ENCODE data around the gene FNBP1. TPM values are rescaled to one million over a fixed set of nuclear protein-coding genes. Genes with fewer than 3 reads are reported as not detected.
A peak's percentile ranks its signal among the peaks of the same experiment; 100 is the strongest.

Gene FNBP1
- total RNA-seq: 23.5 TPM

DNA sequence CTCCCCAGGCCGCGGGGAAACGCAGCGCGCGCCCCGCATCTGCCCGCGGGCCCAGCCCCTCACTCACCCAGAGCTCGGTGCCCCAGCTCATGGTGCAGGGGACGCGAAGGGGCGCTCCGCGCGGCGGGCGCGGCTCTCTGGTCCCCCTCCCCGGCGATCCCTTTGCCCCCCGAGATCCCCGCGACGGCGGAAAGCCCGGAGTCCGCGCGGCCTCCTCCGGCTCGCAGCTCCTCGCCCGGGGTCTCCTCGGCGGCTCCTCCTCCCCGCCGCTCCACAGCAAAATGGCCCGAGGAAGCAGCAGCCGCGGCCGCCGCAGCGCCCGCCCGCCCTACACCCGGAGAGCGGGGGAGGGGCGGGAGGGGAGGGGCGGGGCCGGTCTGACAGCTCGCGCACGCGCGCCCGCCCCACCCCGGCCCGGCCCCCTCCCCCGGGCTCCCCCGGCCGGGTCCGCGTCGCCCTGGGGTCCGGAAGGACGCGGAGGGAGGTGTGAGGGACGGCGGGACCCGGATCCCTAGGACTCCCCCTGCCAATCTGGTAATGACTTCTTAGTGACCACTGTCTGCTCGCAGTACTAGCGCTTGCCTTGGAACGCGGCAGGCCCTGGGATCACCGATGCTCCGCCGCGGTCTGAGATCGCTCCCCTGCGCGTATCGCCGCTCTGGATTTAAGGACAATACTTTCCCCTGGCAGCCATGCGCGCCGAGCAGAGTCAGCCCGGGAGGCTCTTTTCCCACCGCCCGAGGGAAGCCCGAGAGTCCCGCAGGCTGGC lies at the start of gene FNBP1:
Gene FNBP1, minus strand, starts transcription at position 305 of the 769 bp plus-strand sequence. Its CDS starts 214 bp downstream, at position 91.
- peak; percentile 89 for ATAC-seq

DNA sequence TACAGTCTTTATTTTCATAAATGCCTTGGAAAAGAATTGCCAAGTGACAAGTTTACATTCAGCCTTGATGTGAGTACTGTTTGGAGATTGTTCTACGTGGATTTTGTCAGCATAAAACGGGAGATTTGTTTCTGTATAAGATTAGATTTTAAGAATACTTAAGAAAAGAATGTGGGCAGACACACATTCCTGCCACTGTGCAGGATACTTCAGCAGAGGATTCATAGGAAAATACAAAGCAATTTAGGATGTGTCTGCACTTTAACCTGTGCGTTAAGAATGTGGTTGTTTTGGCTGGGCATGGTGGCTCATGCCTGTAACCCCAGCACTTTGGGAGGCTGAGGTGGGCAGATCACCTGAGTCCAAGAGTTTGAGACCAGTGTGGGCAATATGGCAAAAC lies 47.9 kb upstream of the FNBP1 start:
- ATAC-seq: no peak

DNA sequence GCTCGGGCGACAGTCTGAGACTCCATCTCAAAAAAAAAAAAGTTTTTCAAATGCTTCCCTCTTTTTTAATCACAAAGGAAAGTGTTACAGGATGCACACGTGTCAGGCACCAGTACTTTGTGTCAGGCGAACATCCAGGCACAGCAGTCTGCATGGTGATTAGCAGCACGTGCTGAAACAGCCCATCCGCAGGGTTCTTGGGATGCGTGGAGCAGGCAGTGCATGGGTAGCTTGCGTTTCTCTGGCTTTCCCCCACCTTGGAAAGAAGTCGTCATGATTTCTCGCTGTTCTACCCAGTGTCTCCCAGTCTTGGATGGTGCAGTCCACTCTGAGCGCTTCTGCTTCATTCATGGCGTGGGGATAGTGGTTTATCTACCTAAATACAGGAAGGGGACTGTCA lies 46.2 kb upstream of the FNBP1 start:
- ATAC-seq: no peak

DNA sequence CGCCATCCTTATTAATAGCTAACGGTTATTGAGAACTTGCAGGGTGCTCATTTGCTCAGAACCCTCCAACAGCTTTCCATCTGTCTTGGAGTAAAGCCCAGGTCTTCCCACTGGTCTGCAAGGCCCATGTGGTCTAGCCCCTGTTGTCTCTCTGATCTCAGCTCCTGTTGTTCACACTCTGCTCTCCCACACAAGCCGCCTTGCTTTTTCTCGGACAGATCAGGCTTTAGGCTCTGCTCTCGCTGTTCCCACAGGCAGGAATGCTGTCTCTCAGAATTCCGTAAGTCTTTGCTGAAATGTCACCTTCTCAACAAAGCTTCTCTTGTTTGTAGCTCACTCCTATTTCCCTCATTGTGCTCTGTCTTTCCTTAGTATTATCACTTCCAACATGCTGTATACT lies 45.1 kb upstream of the FNBP1 start:
- ATAC-seq: no peak

DNA sequence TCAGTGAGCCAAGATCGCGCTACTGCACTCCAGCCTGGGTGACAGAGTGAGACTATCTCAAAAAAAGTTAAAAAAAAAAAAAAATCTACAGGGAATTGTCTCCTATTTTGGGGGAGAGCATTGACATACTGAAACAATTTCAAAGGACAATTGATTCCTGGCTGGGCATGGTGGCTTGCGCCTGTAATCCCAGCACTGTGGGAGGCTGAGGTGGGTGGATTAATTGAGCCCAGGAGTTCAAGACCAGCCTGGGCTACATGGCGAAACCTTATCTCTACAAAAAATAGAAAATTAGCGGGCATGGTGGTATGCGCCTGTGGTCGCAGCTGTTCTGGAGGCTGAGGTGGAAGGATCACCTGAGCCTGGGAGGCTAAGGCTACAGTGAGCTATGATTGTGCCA lies 41.3 kb upstream of the FNBP1 start:
- ATAC-seq: no peak

DNA sequence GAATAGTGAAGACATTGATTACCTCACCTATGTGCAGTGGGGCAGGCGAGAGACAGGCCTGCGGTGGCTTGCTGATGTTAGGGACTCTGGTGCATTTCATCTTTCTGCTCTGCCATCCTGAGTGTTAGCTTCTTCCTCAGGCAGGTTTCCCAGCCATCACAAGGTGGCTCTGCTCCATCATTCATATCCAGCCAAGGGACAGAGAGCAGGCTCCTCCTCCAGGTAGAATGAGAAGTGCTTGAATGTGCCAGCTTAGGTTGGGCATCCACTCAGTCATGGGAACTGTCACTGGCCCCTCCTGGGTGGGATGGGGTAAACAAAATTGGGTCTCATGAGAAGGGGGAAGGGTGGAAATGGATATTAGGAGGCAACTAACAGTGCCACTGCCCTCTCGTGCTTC lies 35.6 kb upstream of the FNBP1 start:
- no peak for ATAC-seq

DNA sequence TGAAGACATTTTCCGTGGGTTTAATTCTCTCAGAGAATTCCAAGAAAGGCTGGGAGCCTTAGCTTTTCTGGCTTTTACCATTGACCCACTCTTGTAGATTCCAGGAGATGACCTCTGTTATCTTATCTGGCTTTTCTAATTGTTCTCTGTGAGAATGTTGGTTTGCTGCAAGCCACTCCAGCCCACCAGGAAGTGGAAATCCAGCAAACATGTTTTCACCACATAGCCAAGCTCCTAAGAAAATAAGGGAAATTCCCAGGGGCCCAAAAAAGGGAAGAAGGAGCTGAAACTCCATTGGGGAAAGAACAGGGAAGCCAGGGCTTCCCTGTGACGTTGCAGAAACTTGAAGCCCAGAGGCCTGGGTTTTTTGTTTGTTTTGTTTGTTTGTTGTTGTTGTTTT lies 30.4 kb upstream of the FNBP1 start:
- ATAC-seq: no peak

DNA sequence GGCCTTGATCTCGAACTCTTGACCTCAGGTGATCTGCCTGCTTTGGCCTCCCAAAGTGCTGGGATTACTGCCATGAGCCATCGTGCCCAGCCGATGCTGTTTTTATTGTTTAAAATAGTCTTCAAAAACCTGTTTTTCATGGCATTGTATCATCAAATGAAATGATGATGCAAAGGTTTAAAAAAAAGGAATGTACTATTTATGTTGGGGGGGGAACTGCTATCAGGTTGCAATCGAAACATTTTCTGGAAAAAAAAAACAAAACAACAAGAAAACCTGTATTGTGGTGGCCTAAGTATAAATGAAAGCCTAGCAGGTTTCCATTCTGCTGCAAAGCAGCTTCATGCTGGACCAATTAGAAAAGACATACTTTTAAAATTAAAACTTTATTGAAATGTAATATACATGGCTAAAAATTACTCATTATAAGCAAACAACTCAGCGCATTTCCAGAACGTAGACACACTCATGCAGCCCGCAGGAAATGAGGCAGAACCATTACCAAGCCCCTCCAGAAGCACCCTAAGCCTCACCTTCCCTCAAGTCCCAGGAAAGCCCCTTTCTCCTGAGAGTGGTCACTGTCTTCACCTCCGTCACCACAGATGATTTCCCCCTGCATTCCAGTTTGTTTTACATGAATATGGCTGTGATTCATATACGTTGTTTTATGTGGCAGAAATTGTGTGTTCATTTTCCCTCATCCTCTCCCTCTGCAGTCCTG lies 29.7 kb upstream of the FNBP1 start:
- ATAC-seq: no peak

DNA sequence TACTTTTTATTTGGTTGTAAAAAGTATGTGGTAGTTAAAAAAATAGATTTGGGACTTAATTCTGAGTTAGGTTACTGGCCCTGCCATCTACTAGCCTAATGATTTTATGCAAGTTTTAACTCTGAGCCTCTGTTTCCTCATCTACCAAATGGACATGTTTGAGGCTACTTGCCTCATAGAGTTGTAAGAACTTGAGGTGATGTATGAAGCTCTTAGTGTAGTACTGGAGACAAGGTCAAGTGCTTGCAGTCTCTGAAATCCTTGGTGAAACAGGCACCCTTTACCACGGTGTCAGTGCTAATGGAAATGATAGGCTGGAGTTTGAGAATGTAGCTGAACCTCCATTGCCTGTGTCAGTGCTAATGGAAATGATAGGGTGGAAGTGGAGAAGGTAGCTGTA lies 26.1 kb upstream of the FNBP1 start:
- no peak for ATAC-seq

DNA sequence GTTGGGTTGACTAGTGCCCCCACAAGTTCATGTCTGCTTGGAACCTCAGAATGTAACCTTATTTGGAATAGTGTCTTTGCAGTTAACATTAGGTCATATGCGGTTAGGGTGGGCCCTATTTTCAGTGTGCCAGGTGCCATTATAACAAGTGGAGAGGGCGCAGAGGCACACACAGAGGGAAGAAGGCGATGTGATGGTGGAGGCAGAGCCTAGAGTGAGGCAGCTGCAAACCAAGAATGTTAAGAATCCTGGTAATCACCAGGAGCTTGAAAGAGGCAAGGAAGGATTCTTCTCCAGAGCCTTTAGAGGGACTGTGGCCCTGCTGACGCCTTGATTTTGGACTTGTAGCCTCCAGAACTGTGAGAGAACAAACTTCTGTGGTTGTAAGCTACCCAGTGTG lies 21.6 kb upstream of the FNBP1 start:
- ATAC-seq: no peak

DNA sequence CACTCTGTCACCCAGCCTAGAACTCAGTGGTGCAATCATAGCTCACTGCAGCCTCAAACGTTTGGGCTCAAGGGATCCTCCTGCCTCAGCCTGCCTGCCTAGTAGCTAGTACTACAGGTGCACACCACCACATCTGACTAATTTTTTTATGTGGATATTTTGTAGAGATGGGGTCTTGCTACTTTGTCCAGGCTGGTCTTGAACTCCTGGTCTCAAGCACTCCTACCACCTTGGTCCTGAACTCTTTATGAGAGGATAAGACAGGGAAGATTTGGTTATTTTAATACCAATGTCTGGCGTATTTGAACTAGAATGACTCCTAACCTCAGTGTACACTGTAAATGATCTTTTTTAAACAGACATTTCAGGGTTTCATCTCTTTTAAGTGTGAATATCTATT lies 19.8 kb upstream of the FNBP1 start:
- no peak for ATAC-seq

DNA sequence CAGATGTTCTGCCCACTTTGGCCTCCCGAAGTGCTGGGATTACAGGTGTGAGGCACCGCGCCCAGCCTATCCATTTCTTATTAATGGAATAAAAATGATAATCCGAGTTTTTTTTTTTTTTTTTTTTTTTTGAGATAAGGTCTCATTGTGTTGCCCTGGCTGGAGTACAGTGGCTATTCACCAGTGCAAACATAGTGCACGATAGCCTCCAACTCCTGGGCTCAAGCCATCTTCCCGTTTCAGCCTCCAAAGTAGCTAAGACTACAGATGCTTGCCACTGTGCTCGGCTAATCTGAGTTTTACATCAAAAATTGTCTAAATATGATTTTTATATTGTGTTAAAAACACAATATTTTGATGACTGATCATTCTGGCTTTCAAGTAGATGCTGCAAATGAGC lies 17.3 kb upstream of the FNBP1 start:
- ATAC-seq: no peak

DNA sequence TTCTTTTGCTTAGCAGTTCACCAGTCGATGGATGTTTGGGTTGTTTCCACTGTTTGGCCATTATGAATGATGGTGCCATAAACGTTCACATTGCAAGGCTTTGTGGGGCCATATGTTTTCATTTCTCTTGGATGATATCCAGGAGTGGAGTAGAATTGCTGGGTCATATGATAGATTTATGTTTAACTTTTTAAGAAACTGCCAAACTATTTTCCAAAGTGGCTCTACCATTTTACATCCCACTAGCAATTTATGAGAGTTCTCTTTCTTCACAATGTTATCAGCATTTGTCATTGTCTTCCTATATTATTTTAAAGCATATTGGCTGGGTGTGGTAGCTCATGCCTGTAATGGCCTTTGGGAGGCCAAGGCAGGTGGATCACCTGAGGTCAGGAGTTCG lies 15.9 kb upstream of the FNBP1 start:
- ATAC-seq: no peak

DNA sequence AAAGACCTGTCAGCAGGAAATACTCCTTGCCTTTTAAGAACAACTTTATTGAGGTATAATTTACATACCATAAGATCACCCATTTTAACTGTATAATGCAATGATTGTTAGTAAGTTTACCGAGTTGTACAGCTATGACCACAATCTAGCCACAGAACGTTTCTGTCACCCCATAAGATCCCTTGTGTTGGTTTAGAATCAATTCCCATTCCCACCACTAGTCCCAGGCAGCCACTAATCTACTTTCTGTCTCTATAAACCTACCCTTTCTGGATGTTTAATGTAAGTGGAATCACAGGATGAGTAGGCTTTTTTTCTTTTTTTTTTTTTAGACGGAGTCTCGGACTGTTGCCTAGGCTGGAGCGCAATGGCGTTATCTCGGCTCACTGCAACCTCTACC lies 15.2 kb upstream of the FNBP1 start:
- ATAC-seq: no peak

DNA sequence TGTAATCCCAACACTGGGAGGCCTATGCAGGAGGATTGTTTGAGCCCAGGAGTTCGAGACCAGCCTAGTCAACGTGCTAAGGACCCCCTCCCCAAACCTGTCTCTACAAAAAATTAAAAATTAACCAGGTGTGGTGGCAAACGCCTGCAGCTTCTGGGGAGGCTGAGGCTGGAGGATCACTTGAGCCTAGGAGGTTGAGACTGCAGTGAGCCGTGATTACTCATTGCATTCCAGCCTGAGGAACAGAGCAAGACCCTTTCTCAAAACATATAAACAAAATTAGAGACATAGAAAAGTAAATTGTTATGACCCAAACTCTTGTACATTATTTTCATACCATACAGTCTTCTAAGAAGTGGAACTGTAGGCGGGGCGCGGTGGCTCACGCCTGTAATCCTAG lies 11.8 kb upstream of the FNBP1 start:
- ATAC-seq: no peak

DNA sequence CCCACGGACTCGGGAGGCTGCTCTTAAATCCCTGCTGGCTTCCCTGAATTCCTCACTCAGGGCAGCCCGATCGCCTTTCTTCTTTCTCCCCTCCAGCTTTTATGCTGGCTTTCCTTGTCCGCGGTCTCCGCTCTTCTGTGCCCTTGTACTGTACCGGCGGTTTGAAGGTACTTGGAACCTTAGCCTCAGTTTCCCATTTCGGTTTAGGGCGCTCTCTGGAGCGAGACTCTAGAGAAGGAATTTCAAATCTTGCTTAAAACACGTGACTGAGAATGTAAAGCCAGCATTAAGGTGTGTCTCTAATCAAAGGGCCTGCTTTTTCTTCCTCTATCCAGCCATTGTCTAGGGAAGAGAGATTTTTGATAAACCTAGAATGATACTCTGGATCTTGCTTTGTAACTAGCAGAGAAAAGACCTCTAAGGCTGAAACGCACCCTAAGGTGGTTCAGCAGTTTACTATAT lies 11.4 kb upstream of the FNBP1 start:
- ATAC-seq: peak; percentile 24

DNA sequence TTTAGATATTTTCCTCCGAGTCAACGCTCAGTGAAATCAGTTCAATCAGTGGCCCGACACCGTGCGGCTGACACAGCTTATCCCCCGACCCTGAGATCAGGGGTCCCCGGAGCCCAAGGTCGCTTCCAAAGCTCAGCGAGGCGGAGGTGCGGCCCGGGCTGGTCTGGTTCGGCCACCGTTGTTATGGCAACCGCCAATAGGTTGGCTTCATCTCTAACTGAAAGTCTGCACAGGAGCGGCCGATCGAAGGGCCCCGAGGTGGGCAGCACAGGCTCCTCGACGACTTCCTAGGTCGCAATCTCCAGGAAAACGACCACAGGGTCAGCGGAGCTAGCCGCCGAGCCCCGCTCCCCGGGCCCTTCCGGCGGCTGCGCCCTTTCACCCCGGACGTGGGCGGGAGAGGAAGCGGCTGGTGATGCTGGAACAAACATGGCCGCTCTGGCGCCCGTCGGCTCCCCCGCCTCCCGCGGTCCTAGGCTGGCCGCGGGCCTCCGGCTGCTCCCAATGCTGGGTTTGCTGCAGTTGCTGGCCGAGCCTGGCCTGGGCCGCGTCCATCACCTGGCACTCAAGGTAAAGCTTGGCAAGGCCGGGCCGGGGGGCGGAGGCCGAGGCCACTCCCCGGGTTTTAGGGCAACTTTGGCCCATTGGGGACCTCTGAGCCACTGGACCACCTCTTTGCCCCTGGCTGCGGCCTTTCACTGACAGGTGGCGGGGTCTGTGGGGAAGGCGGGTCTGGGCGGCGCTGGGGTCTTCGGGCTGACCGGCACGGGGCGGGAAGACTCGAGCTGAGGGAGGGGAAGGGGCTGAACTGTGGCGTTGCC lies 10.7 kb upstream of the FNBP1 start, which contains the start of gene GPR107:
Gene GPR107, plus strand, starts transcription at position 403 of the 821 bp plus-strand sequence. Its CDS starts 27 bp downstream, at position 430.
- ATAC-seq: peak; percentile 82

DNA sequence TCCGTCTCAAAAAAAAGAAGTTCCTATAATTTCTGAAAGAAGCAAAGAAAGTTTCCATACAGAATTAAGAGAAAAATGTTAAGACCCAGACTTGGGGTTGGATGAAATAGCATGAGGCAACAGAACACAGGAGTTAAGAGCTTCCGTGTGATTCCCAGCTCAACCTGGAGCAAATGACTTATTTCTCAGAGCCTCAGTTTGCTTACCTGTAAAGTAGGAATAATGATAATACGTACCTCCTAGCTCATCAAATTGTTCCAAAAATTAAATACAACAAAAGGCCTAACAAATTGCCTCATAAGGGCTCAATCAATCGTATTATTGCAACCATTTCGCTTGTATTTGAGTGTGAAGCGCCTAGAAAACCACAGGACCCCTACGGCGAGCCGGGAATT lies 10.1 kb upstream of the FNBP1 start:
- no peak for ATAC-seq

DNA sequence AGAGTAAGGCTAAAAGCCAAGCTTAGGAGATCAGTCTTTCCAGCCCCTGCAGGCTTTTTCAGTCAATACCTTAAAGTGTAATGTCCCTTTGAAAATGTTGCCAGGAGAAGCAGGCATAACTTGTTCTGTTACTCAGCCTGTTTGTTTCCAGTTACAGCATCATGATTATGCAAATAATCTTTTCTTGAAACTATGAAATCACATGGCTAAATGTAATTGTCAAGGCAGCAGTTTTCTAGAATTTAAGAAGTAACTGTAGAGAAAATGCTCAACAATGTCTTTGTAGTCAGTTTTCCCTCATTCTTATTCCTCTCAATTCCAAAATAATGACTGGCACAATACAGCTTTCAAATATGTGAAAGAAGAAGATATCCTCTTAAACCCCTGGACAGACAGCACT lies 8.9 kb upstream of the FNBP1 start:
- peak; percentile 81 for ATAC-seq

DNA sequence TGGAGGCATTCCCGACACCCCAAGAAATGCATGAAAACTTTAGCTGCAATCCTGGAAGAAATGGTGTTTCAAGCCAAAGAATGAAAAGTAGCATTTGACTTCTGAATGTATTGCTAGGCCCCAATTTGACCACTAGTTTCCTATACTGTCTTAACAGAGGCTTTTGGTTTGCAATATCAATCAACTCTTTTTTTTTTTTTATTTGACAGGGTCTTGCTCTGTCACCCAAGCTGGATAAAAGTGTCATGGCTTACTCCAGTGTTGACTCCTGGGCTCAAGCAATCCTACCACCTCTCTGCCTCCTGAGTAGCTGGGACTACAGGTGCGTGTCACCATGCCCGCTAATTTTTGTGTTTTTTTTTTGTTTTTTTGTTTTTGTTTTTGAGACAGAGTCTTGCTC lies 7.5 kb upstream of the FNBP1 start:
- ATAC-seq: no peak

DNA sequence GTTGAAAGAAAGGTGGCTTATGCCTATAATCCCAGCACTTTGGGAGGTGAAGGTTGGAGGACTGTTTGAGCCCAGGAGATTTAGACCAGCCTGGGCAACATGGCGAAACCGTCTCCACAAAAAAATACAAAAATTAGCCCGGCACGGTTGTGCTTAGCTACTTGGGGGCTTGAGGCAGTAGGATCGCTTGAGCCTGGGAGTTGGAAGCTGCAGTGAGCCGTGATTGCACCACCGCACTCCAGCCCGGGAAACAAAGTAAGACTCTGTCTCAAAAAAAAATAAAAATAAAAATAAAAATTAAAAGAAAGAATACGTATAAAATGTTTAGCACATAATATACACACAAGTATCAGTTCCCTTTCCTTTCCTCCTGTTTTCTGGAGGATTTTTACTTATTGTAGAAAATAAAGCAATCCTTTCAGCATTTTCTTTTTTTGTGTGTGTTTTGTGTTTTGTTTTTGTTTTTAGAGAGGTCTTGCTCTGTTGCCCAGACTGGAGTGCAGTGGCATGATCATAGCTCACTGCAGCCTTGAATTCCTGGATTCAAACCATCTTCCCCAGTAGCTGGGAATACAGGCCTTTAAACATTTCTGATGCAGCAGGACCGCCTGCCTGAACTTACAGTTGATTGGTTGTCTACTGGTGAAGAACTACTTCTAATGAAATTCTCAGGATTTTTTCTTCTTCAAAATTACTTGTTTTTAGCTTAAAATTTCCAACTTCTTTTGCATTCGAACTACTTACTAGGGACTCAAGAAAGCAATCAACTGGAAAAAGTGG lies 6.6 kb upstream of the FNBP1 start:
- ATAC-seq: no peak

DNA sequence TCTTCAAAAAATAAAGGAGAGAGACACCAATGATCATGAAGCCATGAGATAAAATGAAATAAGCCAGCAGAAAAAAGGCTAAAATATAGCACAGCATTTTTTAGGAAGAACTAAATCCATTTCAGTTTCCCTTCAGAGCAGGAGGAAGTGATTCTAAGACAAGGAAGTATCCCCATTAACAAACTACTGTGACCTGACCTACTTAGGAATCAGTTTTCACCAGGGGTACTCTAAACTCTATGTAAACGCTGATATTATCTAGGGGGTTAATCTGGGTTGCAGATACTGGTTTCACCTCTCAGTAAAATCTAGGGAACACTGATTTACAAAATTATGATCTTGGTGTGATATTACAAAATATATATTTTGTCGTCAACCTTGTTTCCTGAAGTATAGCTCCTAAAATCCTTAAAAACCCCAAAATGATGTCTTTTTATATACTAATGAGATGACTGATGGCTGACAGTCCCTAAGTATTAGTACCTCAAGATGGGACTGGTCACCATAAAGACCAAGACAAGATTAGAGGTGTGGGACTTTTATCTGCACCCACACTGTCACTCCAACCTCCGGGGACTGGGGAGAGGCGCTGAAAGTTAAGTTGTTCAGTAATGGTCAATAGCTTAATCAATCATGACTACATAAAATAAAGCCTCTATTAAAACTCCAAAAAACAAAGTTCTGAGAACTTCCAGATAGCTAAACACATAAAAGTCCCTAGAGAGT lies 2.9 kb upstream of the FNBP1 start:
- ATAC-seq: no peak

Data from esophagus mucosa (tissue), 1 donor.